ENCODE results near the gene ACOXL.

ACOXL gene

GRCh38 chr2:110771547-110772382, 39.4 kb downstream of the ACOXL start:
- TF ChIP-seq CTCF (IDR thresholded peaks at IDR 0.05) = no peak

GRCh38 chr2:110772383-110772755, 40.0 kb downstream of the ACOXL start:
- TF ChIP-seq CTCF (IDR thresholded peaks at IDR 0.05) = no peak

- TF ChIP-seq CTCF (IDR thresholded peaks at IDR 0.05) = no peak
Measured at GRCh38 chr2:110773401-110773921, 41.1 kb downstream of the ACOXL start.

- TF ChIP-seq CTCF (IDR thresholded peaks at IDR 0.05) = no peak
Measured at GRCh38 chr2:110774701-110775100, 42.3 kb downstream of the ACOXL start.

- TF ChIP-seq CTCF (IDR thresholded peaks at IDR 0.05) = no peak
Measured at GRCh38 chr2:110777531-110778311, 45.3 kb downstream of the ACOXL start.

- no peak for TF ChIP-seq CTCF (IDR thresholded peaks at IDR 0.05)
Measured at GRCh38 chr2:110780461-110780860, 48.1 kb downstream of the ACOXL start.

- TF ChIP-seq CTCF (IDR thresholded peaks at IDR 0.05) = no peak
Measured at GRCh38 chr2:110783196-110783873, 51.0 kb downstream of the ACOXL start.

Measured in LNCAP (cell line).